Measurements from ENCODE around the gene ATAT1. TPM values are rescaled to one million over a fixed set of nuclear protein-coding genes. Genes with fewer than 3 reads are reported as not detected.

The ATAT1 gene
- total RNA-seq, 2 donors from 2014 or later: 31.6 to 38.0 TPM

DNA sequence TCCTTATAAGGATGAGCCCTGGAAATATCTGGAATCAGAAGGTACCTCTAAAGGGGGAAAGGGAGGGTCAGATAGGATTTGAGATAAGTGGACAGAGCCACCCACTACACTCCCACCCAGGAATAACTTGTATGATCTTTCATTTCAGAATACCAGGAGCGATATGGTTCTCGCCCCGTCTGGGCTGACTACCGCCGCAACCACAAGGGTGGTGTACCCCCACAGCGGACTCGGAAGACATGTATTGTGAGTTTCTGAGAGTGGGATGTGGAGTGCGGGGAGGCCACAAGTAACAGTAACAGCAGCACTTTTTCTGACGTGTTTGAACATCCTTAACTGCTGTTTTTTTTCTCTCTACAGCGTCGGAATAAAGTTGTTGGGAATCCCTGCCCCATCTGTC lies 7.1 kb upstream of the ATAT1 start:
- Mint-ChIP-seq H3K4me3 (no peak overlapping the region), H3K36me3 (ENCODE audit: low read depth) (peaks cover 52% of the 10 kb centered on the region), H3K4me1 (peaks cover 5% of the 10 kb centered on the region), H3K9me3 (no peaks in the 10 kb centered on the region), H3K27ac (no peak overlapping the region), H3K27me3 (ENCODE audit: insufficient read depth) (no peaks in the 10 kb centered on the region)
- H3K9me3 ChIP-seq (ENCODE audit: control insufficient read depth, low read length): no peaks in the 10 kb centered on the region
- WGBS, 2 experiments (ENCODE audit: insufficient coverage in 1 of 2, insufficient read length in 1 of 2): 97 to 99% methylated on average over 9 to 11 of the region's 11 CpGs
- H3K4me1 ChIP-seq (ENCODE audit: control insufficient read depth, insufficient read depth, low read length): no peaks in the 10 kb centered on the region
- H3K27me3 ChIP-seq (ENCODE audit: control insufficient read depth, insufficient read depth, low read length, poor library complexity, severe bottlenecking): no peaks in the 10 kb centered on the region
- DNase-seq: no peak
- TF ChIP-seq CTCF (conservative IDR thresholded peaks at IDR 0.05): no peak
- peaks cover 56% of the 10 kb centered on the region for H3K36me3 ChIP-seq (ENCODE audit: control insufficient read depth, insufficient read depth, low read length)
- H3K9ac ChIP-seq (ENCODE audit: extremely low read depth, low read length, poor library complexity, severe bottlenecking): no peak overlapping the region
- no peak overlapping the region for H3K27ac ChIP-seq (ENCODE audit: low read depth, low read length)
- H3K4me3 ChIP-seq (ENCODE audit: low read length): no peak overlapping the region

DNA sequence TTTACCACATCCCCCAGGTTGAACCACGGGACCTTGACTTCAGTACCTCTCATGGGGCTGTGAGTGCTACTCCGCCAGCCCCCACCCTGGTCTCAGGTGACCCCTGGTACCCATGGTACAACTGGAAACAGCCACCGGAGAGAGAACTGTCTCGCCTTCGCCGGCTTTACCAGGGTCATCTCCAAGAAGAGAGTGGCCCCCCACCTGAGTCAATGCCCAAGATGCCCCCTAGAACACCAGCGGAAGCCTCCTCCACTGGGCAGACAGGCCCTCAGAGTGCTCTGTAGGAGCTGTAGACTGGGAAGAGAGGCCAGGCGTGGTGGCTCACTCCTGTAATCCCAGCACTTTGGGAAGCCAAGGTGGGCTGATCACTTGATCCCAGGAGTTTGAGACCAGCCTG lies 1.2 kb upstream of the ATAT1 start:
- H3K27ac ChIP-seq (ENCODE audit: low read depth, low read length): no peak overlapping the region
- DNase-seq: no peak
- no peak overlapping the region for H3K4me3 Mint-ChIP-seq
- no peak for TF ChIP-seq CTCF (conservative IDR thresholded peaks at IDR 0.05)
- no peaks in the 10 kb centered on the region for H3K9me3 ChIP-seq (ENCODE audit: control insufficient read depth, low read length)
- peaks cover 77% of the 10 kb centered on the region for H3K36me3 ChIP-seq (ENCODE audit: control insufficient read depth, insufficient read depth, low read length)
- H3K4me1 Mint-ChIP-seq: peaks cover 9% of the 10 kb centered on the region
- H3K27ac Mint-ChIP-seq: no peak overlapping the region
- no peaks in the 10 kb centered on the region for H3K27me3 Mint-ChIP-seq (ENCODE audit: insufficient read depth)
- 95 to 97% methylated on average over 8 of the region's 8 CpGs for WGBS, 2 experiments (ENCODE audit: insufficient coverage in 1 of 2, insufficient read length in 1 of 2)
- peaks cover 66% of the 10 kb centered on the region for H3K36me3 Mint-ChIP-seq (ENCODE audit: low read depth)
- H3K9me3 Mint-ChIP-seq: no peaks in the 10 kb centered on the region
- H3K9ac ChIP-seq (ENCODE audit: extremely low read depth, low read length, poor library complexity, severe bottlenecking): no peak overlapping the region
- no peaks in the 10 kb centered on the region for H3K27me3 ChIP-seq (ENCODE audit: control insufficient read depth, insufficient read depth, low read length, poor library complexity, severe bottlenecking)
- no peak overlapping the region for H3K4me3 ChIP-seq (ENCODE audit: low read length)
- H3K4me1 ChIP-seq (ENCODE audit: control insufficient read depth, insufficient read depth, low read length): no peaks in the 10 kb centered on the region

DNA sequence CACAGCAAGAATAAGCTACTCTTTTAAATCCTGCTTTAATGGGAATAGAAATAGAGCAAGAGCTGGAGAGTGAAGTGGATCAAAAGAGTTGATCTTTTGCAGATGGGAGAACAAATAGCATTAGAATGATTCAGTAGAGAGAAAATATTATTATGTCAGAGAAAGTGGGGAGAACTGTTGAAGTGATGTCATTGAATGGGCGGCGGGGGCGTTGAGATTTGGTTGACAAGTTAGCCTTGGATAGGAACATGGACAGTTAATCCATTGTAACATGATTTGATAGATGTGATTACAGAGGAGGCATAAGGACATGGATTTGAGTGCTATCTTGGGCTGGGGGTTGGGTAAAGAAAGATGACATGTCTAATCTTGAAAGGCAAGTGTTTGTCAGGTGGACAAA lies 9.2 kb downstream of the ATAT1 start:
- Histone ChIP-seq H3K27ac (ENCODE audit: low read depth, low read length) (no peak overlapping the region), H3K9me3 (ENCODE audit: control insufficient read depth, low read length) (peaks cover 4% of the 10 kb centered on the region), H3K27me3 (ENCODE audit: control insufficient read depth, insufficient read depth, low read length, poor library complexity, severe bottlenecking) (no peaks in the 10 kb centered on the region), H3K4me3 (ENCODE audit: low read length) (no peak overlapping the region), H3K9ac (ENCODE audit: extremely low read depth, low read length, poor library complexity, severe bottlenecking) (no peak overlapping the region), H3K4me1 (ENCODE audit: control insufficient read depth, insufficient read depth, low read length) (no peaks in the 10 kb centered on the region), H3K36me3 (ENCODE audit: control insufficient read depth, insufficient read depth, low read length) (peaks cover 59% of the 10 kb centered on the region)
- no peak overlapping the region for H3K27ac Mint-ChIP-seq
- H3K27me3 Mint-ChIP-seq (ENCODE audit: insufficient read depth): no peaks in the 10 kb centered on the region
- 97 to 100% methylated on average over 3 of the region's 3 CpGs for WGBS, 2 experiments (ENCODE audit: insufficient coverage in 1 of 2, insufficient read length in 1 of 2)
- TF ChIP-seq CTCF (conservative IDR thresholded peaks at IDR 0.05): no peak
- H3K9me3 Mint-ChIP-seq: peaks cover 1% of the 10 kb centered on the region
- no peaks in the 10 kb centered on the region for H3K4me1 Mint-ChIP-seq
- DNase-seq: no peak
- H3K4me3 Mint-ChIP-seq: no peak overlapping the region
- H3K36me3 Mint-ChIP-seq (ENCODE audit: low read depth): peaks cover 62% of the 10 kb centered on the region
